WTC11 (cell line): ENCODE results near the gene UBXN10. TPM values are rescaled to one million over a fixed set of nuclear protein-coding genes. Genes with fewer than 3 reads are reported as not detected.

ENCODE experiments used
- ATAC-seq: fragments of 200-7000 bp; cut with Tn5 transposase; 2 replicates; pipeline ENCODE4 v1.10.0; 2021; ENCODE audit warnings: mild to moderate bottlenecking, moderate library complexity
- CTCF ChIA-PET: fragments of 300-600 bp; sonication (Branson Sonifier 250); formaldehyde crosslinking; loops from one replicate; lab custom pipeline; 2021; ENCODE audit warnings: antibody characterized with exemption; lab: Charles Lee
- POLR2A ChIA-PET: fragments of 350-600 bp; sonication (Branson Sonifier 250); formaldehyde crosslinking; loops from one replicate; lab custom pipeline; 2021; ENCODE audit warnings: antibody characterized with exemption; lab: Charles Lee
- DNase-seq: peaks from one replicate; pipeline ENCODE4 v3.0.0; 2021; ENCODE audit warnings: low spot score
- H3K27ac Mint-ChIP-seq: 2 replicates; pipeline ENCODE4 v1.8.0; 2021; ENCODE audit warnings: mixed read lengths
- H3K27me3 Mint-ChIP-seq: 2 replicates; pipeline ENCODE4 v1.8.0; 2021; ENCODE audit warnings: low read depth, mild to moderate bottlenecking, moderate library complexity, mixed read lengths
- H3K36me3 Mint-ChIP-seq: 2 replicates; pipeline ENCODE4 v1.8.0; 2021; ENCODE audit warnings: mixed read lengths
- H3K4me1 Mint-ChIP-seq: 2 replicates; pipeline ENCODE4 v1.8.0; 2022; ENCODE audit warnings: mixed read lengths
- H3K4me3 Mint-ChIP-seq: 2 replicates; pipeline ENCODE4 v1.8.0; 2021; ENCODE audit warnings: mild to moderate bottlenecking, moderate library complexity, mixed read lengths
- H3K9me3 Mint-ChIP-seq: 2 replicates; pipeline ENCODE4 v1.8.0; 2021; ENCODE audit warnings: mixed read lengths
- FOXK1 ChIP-seq: sonication (generic); formaldehyde crosslinking; IDR thresholded peaks from 2 replicates; pipeline ENCODE4 v1.8.0; 2022; ENCODE audit warnings: mild to moderate bottlenecking, moderate library complexity, missing genetic modification reagents
- GTF2I ChIP-seq: fragments of 250-450 bp; sonication (Bioruptor Pico); conservative IDR thresholded peaks from 2 replicates; pipeline ENCODE4 v1.4.0; 2021; ENCODE audit warnings: mild to moderate bottlenecking
- HMGA2 ChIP-seq: fragments of 250-450 bp; sonication (Bioruptor Pico); IDR thresholded peaks from 2 replicates; pipeline ENCODE4 v1.4.0; 2021; ENCODE audit warnings: mild to moderate bottlenecking, moderate library complexity
- JAZF1 ChIP-seq: fragments of 250-450 bp; sonication (Bioruptor Pico); IDR thresholded peaks from 2 replicates; pipeline ENCODE4 v1.9.0; 2021; ENCODE audit warnings: moderate library complexity, mild to moderate bottlenecking, inconsistent platforms
- JUN ChIP-seq: sonication (generic); formaldehyde crosslinking; IDR thresholded peaks from 2 replicates; pipeline ENCODE4 v1.8.0; 2023; ENCODE audit warnings: mild to moderate bottlenecking, missing genetic modification reagents
- NR1H2 ChIP-seq: sonication (generic); formaldehyde crosslinking; IDR thresholded peaks from 2 replicates; pipeline ENCODE4 v1.9.0; 2021; ENCODE audit warnings: mild to moderate bottlenecking, moderate library complexity, missing genetic modification reagents
- SOX15 ChIP-seq: fragments of 250-450 bp; sonication (Bioruptor Pico); IDR thresholded peaks from 2 replicates; pipeline ENCODE4 v1.9.0; 2021; ENCODE audit warnings: mild to moderate bottlenecking
- TEAD1 ChIP-seq: sonication (generic); formaldehyde crosslinking; IDR thresholded peaks from 2 replicates; pipeline ENCODE4 v1.8.0; 2022; ENCODE audit warnings: mild to moderate bottlenecking, missing genetic modification reagents
- ZNF219 ChIP-seq: sonication (generic); formaldehyde crosslinking; IDR thresholded peaks from 2 replicates; pipeline ENCODE4 v1.8.0; 2023; ENCODE audit warnings: missing genetic modification reagents, mild to moderate bottlenecking, borderline replicate concordance
- ZNF263 ChIP-seq: sonication (generic); formaldehyde crosslinking; IDR thresholded peaks from 2 replicates; pipeline ENCODE4 v1.8.1; 2022; ENCODE audit warnings: low read depth, mild to moderate bottlenecking, moderate library complexity, missing genetic modification reagents
- ZNF416 ChIP-seq: fragments of 250-450 bp; sonication (Bioruptor Pico); IDR thresholded peaks from 2 replicates; pipeline ENCODE4 v1.9.0; 2021; ENCODE audit warnings: mild to moderate bottlenecking, inconsistent platforms
- ZNF671 ChIP-seq: fragments of 250-450 bp; sonication (Bioruptor Pico); IDR thresholded peaks from 2 replicates; pipeline ENCODE4 v1.8.0; 2021; ENCODE audit warnings: mild to moderate bottlenecking
- total RNA-seq: library from RNA; stranded (reverse); gene quantifications from 3 replicates; pipeline ENCODE4 v1.2.3, GENCODE V29; 2021
- TF ChIP-seq, protein P1 (sequence below): sonication (generic); formaldehyde crosslinking; IDR thresholded peaks from 2 replicates; pipeline ENCODE4 v1.8.1; 2022; ENCODE audit warnings: missing genetic modification reagents, borderline replicate concordance
- TF ChIP-seq, protein P2 (sequence below): sonication (generic); formaldehyde crosslinking; IDR thresholded peaks from 2 replicates; pipeline ENCODE4 v1.8.1; 2022; ENCODE audit warnings: low read depth, missing genetic modification reagents, borderline replicate concordance
- TF ChIP-seq, protein P3 (sequence below): sonication (generic); formaldehyde crosslinking; IDR thresholded peaks from 2 replicates; pipeline ENCODE4 v1.8.0; 2022; ENCODE audit warnings: mild to moderate bottlenecking, missing genetic modification reagents
- TF ChIP-seq, protein P4 (sequence below): sonication (generic); formaldehyde crosslinking; IDR thresholded peaks from 2 replicates; pipeline ENCODE4 v1.8.0; 2023; ENCODE audit warnings: mild to moderate bottlenecking, missing genetic modification reagents
- TF ChIP-seq, protein P5 (sequence below): sonication (generic); formaldehyde crosslinking; IDR thresholded peaks from 2 replicates; pipeline ENCODE4 v1.8.1; 2022; ENCODE audit warnings: mild to moderate bottlenecking, moderate library complexity, missing genetic modification reagents

UBXN10 gene
- total RNA-seq, 1 experiment from 2014 or later: 0.52 TPM

DNA sequence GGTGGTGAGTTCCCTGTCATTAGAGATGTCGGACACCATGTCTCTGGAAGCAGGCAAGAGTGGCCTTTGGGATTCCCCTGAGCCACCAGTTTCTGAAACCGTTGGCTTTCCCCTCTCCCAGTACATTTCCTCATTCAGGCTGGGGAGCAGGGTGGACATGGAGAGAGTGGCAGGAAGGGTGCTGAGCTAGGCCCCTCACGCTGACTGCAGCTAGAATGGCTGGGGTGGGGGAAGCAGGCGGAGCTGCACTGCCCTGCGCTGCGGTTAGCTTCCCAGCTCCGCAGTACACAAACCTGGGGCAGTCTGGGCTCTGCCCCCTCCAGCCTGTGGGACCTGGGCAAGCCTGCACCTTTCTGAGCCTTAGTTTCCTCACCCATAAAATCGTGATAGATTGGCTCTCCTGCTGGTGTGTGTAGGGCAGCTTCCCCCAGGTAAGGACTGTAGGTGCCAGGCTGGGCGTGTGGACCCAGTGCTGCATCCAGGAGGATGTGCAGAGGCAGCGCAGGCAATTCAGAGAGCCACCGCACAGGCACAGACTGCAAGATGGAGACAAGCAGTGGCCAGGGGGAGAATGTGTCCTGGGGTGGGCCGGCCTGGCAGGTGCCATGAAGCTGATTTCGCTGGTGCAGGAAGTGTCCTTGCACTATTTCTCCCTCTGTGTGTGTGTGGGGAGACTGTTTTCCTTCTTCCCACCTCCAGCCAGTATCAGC, 43.7 kb upstream of the UBXN10 start:
- CTCF ChIA-PET: interaction anchor here (1.3 to 1.4 kb wide), 2 partner anchors 40 to 167 kb away, joined by 3 to 5 read pairs; no protein-coding TSS in a partner anchor
- H3K27ac Mint-ChIP-seq: no peak overlapping the region
- H3K36me3 Mint-ChIP-seq: peaks cover 8% of the 10 kb centered on the region
- 0 out of 2 replicates have a peak, but pooled peaks cover 3% of the 10 kb centered on the region for H3K4me1 Mint-ChIP-seq
- DNase-seq: no peak
- no peak overlapping the region for H3K4me3 Mint-ChIP-seq
- no peak for TF ChIP-seq ZNF416 (CRISPR knock-in tag)
- no peak for TF ChIP-seq GTF2I (CRISPR knock-in tag)
- TF ChIP-seq, protein P1, sequence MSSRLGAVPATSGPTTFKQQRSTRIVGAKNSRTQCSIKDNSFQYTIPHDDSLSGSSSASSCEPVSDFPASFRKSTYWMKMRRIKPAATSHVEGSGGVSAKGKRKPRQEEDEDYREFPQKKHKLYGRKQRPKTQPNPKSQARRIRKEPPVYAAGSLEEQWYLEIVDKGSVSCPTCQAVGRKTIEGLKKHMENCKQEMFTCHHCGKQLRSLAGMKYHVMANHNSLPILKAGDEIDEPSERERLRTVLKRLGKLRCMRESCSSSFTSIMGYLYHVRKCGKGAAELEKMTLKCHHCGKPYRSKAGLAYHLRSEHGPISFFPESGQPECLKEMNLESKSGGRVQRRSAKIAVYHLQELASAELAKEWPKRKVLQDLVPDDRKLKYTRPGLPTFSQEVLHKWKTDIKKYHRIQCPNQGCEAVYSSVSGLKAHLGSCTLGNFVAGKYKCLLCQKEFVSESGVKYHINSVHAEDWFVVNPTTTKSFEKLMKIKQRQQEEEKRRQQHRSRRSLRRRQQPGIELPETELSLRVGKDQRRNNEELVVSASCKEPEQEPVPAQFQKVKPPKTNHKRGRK (CRISPR knock-in tag): no peak
- no peak for TF ChIP-seq ZNF671 (CRISPR knock-in tag)
- no peak for TF ChIP-seq ZNF219 (CRISPR knock-in tag)
- TF ChIP-seq TEAD1 (CRISPR knock-in tag): no peak
- TF ChIP-seq SOX15 (CRISPR knock-in tag): no peak
- TF ChIP-seq, protein P2, sequence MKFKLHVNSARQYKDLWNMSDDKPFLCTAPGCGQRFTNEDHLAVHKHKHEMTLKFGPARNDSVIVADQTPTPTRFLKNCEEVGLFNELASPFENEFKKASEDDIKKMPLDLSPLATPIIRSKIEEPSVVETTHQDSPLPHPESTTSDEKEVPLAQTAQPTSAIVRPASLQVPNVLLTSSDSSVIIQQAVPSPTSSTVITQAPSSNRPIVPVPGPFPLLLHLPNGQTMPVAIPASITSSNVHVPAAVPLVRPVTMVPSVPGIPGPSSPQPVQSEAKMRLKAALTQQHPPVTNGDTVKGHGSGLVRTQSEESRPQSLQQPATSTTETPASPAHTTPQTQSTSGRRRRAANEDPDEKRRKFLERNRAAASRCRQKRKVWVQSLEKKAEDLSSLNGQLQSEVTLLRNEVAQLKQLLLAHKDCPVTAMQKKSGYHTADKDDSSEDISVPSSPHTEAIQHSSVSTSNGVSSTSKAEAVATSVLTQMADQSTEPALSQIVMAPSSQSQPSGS (CRISPR knock-in tag): no peak
- TF ChIP-seq, protein P3, sequence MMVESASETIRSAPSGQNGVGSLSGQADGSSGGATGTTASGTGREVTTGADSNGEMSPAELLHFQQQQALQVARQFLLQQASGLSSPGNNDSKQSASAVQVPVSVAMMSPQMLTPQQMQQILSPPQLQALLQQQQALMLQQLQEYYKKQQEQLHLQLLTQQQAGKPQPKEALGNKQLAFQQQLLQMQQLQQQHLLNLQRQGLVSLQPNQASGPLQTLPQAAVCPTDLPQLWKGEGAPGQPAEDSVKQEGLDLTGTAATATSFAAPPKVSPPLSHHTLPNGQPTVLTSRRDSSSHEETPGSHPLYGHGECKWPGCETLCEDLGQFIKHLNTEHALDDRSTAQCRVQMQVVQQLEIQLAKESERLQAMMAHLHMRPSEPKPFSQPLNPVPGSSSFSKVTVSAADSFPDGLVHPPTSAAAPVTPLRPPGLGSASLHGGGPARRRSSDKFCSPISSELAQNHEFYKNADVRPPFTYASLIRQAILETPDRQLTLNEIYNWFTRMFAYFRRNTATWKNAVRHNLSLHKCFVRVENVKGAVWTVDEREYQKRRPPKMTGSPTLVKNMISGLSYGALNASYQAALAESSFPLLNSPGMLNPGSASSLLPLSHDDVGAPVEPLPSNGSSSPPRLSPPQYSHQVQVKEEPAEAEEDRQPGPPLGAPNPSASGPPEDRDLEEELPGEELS (CRISPR knock-in tag): no peak
- TF ChIP-seq NR1H2 (CRISPR knock-in tag): no peak
- TF ChIP-seq, protein P4, sequence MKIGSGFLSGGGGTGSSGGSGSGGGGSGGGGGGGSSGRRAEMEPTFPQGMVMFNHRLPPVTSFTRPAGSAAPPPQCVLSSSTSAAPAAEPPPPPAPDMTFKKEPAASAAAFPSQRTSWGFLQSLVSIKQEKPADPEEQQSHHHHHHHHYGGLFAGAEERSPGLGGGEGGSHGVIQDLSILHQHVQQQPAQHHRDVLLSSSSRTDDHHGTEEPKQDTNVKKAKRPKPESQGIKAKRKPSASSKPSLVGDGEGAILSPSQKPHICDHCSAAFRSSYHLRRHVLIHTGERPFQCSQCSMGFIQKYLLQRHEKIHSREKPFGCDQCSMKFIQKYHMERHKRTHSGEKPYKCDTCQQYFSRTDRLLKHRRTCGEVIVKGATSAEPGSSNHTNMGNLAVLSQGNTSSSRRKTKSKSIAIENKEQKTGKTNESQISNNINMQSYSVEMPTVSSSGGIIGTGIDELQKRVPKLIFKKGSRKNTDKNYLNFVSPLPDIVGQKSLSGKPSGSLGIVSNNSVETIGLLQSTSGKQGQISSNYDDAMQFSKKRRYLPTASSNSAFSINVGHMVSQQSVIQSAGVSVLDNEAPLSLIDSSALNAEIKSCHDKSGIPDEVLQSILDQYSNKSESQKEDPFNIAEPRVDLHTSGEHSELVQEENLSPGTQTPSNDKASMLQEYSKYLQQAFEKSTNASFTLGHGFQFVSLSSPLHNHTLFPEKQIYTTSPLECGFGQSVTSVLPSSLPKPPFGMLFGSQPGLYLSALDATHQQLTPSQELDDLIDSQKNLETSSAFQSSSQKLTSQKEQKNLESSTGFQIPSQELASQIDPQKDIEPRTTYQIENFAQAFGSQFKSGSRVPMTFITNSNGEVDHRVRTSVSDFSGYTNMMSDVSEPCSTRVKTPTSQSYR: no peak
- TF ChIP-seq ZNF263 (CRISPR knock-in tag): no peak
- TF ChIP-seq, all 79 proteins: peak for 0
- peaks cover 11% of the 10 kb centered on the region for H3K9me3 Mint-ChIP-seq
- ATAC-seq: no peak
- 0 out of 2 replicates have a peak, but pooled peaks cover 3% of the 10 kb centered on the region for H3K27me3 Mint-ChIP-seq
- POLR2A ChIA-PET: no interaction called here

DNA sequence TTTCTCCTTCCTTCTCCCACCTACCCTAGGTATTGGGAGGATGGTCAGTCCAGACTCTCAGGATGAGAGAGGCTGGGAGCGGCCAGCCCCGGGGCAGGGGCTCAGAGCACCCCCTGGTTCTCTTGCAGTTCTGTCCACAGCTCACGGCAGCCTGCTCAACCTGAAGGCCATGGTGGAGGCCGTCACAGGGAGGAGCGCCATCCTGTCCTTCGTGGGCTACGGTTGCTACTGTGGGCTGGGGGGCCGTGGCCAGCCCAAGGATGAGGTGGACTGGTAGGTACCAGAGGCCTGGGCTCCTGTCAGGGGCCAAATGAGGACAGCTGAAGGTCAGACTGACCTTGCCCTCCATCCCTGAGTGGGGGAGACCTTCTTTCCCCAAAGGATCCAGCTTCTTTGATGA, 42.6 kb upstream of the UBXN10 start:
- H3K27ac Mint-ChIP-seq: no peak overlapping the region
- H3K4me3 Mint-ChIP-seq: no peak overlapping the region
- 0 out of 2 replicates have a peak, but pooled peaks cover 3% of the 10 kb centered on the region for H3K4me1 Mint-ChIP-seq
- CTCF ChIA-PET: interaction anchor here (0.7 to 1.4 kb wide), 3 partner anchors 8 to 41 kb away, joined by 3 to 4 read pairs (median 3); no protein-coding TSS in a partner anchor
- POLR2A ChIA-PET: no interaction called here
- peaks cover 7% of the 10 kb centered on the region for H3K9me3 Mint-ChIP-seq
- TF ChIP-seq HMGA2 (CRISPR knock-in tag): no peak
- no peak for TF ChIP-seq SOX15 (CRISPR knock-in tag)
- TF ChIP-seq, protein P2 (CRISPR knock-in tag): no peak
- no peak for TF ChIP-seq FOXK1
- TF ChIP-seq, protein P5, sequence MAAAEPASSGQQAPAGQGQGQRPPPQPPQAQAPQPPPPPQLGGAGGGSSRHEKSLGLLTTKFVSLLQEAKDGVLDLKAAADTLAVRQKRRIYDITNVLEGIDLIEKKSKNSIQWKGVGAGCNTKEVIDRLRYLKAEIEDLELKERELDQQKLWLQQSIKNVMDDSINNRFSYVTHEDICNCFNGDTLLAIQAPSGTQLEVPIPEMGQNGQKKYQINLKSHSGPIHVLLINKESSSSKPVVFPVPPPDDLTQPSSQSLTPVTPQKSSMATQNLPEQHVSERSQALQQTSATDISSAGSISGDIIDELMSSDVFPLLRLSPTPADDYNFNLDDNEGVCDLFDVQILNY (CRISPR knock-in tag): no peak
- TF ChIP-seq, protein P4: no peak
- TF ChIP-seq JUN (CRISPR knock-in tag): no peak
- TF ChIP-seq JAZF1: no peak
- peaks cover 4% of the 10 kb centered on the region for H3K36me3 Mint-ChIP-seq
- ATAC-seq (no peak), DNase-seq (no peak)
- no peaks in the 10 kb centered on the region for H3K27me3 Mint-ChIP-seq
